ENCODE results near the gene SLC6A6. TPM values are rescaled to one million over a fixed set of nuclear protein-coding genes. Genes with fewer than 3 reads are reported as not detected.
A peak's percentile ranks its signal among the peaks of the same experiment; 100 is the strongest.

The SLC6A6 gene
- polyA plus RNA-seq, 1 of the 3 experiments (the other 2 are of a cell fraction), result 19.1 TPM

DNA sequence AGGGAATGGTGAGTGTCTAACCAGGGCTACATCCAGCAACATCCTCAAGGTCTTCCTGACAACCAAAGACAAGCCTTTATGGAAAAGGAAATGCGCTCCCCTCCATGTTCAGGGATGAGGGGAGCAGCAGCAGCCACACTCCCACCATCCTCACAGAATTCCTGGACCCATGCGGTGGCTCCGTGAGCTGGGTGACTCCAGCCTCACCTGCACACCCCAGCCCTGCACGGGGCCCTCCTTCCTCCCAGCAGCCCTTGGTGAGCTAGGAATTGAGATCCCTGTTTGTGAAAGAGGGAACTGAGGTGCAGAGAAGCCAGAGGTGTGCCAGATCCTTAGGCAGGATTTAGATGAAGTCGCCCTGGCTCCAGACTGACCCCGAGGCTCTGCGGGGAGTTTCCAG is 85.4 kb downstream of the SLC6A6 start:
- no peak for TF ChIP-seq FOXJ3 (CRISPR knock-in tag; IDR thresholded peaks at IDR 0.05)
- TF ChIP-seq FOXM1 (IDR thresholded peaks at IDR 0.05; ENCODE audit: low read depth), result no peak
- no peak for TF ChIP-seq ELF1 (IDR thresholded peaks at IDR 0.05)
- TF ChIP-seq, protein P1, sequence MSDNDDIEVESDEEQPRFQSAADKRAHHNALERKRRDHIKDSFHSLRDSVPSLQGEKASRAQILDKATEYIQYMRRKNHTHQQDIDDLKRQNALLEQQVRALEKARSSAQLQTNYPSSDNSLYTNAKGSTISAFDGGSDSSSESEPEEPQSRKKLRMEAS (IDR thresholded peaks at IDR 0.05; ENCODE audit: low read depth), result no peak
- TF ChIP-seq, protein P2, sequence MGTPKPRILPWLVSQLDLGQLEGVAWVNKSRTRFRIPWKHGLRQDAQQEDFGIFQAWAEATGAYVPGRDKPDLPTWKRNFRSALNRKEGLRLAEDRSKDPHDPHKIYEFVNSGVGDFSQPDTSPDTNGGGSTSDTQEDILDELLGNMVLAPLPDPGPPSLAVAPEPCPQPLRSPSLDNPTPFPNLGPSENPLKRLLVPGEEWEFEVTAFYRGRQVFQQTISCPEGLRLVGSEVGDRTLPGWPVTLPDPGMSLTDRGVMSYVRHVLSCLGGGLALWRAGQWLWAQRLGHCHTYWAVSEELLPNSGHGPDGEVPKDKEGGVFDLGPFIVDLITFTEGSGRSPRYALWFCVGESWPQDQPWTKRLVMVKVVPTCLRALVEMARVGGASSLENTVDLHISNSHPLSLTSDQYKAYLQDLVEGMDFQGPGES (IDR thresholded peaks at IDR 0.05; ENCODE audit: low read depth, low read length), result no peak
- TF ChIP-seq, protein P3, sequence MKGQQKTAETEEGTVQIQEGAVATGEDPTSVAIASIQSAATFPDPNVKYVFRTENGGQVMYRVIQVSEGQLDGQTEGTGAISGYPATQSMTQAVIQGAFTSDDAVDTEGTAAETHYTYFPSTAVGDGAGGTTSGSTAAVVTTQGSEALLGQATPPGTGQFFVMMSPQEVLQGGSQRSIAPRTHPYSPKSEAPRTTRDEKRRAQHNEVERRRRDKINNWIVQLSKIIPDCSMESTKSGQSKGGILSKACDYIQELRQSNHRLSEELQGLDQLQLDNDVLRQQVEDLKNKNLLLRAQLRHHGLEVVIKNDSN (IDR thresholded peaks at IDR 0.05; ENCODE audit: borderline replicate concordance, low read depth), result no peak
- TF ChIP-seq CHD2 (IDR thresholded peaks at IDR 0.05; ENCODE audit: low read length, partially characterized antibody), result no peak
- no peak for TF ChIP-seq POLR2AphosphoS5 (IDR thresholded peaks at IDR 0.05; ENCODE audit: low read depth, low read length)
- TF ChIP-seq SIN3A (IDR thresholded peaks at IDR 0.05; ENCODE audit: borderline replicate concordance, low read depth, low read length), result no peak
- H3K4me3 ChIP-seq (ENCODE audit: low read depth in 2 of 2, low read length in 1 of 2), result no peak overlapping the region
- WGBS (ENCODE audit: low lambda C conversion rate), result 93% methylated on average over 4 of the region's 7 CpGs
- DNase-seq, result no peak
- H3K9ac ChIP-seq, result no peak overlapping the region
- no peaks in the 10 kb centered on the region for H3K27me3 ChIP-seq (ENCODE audit: insufficient read depth)
- H2AFZ ChIP-seq (ENCODE audit: low read depth), result no peak overlapping the region
- H3K79me2 ChIP-seq (ENCODE audit: insufficient read depth), result no peaks in the 10 kb centered on the region
- no peaks in the 10 kb centered on the region for H3K9me3 ChIP-seq
- ChIA-PET POLR2A (no interaction called here), CTCF (interaction anchor here (1.3 to 3.7 kb wide), 3 partner anchors 20 to 226 kb away, joined by 3 to 16 read pairs (median 3); no protein-coding TSS in a partner anchor)
- H3K27ac ChIP-seq (ENCODE audit: low read depth in 2 of 2, low read length in 1 of 2), result no peak overlapping the region
- H3F3A ChIP-seq (replicated peaks; ENCODE audit: insufficient read depth), result no peaks in the 10 kb centered on the region
- no peaks in the 10 kb centered on the region; a peak in 1 of 4 replicates for H3K4me1 ChIP-seq (ENCODE audit: control insufficient read depth in 1 of 2, insufficient read depth in 2 of 2, low read depth in 1 of 2, low read length in 1 of 2)
- peaks cover 0 to 17% of the 10 kb centered on the region in 2 experiments for H3K36me3 ChIP-seq (replicated peaks in 1 of 2; ENCODE audit: control insufficient read depth in 1 of 2, insufficient read depth in 2 of 2, low read length in 1 of 2)
- H3K9me2 ChIP-seq, result no peaks in the 10 kb centered on the region
- 0 out of 2 replicates have a peak, but pooled peaks cover 4% of the 10 kb centered on the region for H4K20me1 ChIP-seq (ENCODE audit: insufficient read depth)
- H3K4me2 ChIP-seq, result no peak overlapping the region

DNA sequence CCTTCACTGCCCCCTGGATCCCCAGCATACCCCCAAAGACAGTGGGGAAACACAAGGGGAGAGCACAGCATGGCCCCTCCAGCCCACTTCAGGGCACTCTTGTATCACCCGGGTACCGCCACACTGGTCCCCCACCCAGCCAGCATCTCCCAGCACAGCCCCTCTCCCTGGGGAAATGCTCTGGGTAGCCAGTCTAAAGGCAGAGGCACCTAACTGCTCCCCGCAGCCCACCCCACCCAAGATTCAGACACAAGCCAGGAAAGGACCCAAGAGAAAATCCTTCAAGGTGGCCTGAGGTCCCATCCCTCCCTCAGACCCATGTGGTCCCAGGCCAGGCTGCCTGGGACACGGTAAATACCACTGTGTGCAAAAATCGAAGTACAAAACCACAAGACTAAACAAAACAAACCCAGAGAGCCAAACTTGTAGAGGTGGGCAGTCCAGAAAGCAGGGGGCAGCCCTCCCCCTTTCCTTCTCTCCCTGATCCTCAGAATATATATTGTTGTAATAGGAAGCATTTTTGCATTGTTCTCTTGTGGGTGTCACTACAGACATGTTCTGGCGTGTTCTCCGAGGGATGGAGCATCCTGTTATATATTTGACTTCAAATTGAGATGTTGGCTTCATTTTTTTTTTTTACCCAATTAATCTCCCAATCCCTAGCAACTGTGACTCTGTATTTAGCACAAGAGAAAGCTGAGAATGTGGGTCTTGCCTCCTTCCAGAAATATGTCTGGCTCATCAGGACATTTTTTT is 86.1 kb downstream of the SLC6A6 start:
- Histone ChIP-seq H3K27me3 (ENCODE audit: insufficient read depth) (no peaks in the 10 kb centered on the region), H3F3A (replicated peaks; ENCODE audit: insufficient read depth) (no peaks in the 10 kb centered on the region), H3K9ac (no peak overlapping the region), H3K4me2 (no peak overlapping the region), H3K4me1 (ENCODE audit: control insufficient read depth in 1 of 2, insufficient read depth in 2 of 2, low read depth in 1 of 2, low read length in 1 of 2) (no peaks in the 10 kb centered on the region; a peak in 1 of 4 replicates), H2AFZ (ENCODE audit: low read depth) (no peak overlapping the region), H3K9me2 (no peaks in the 10 kb centered on the region), H3K9me3 (no peaks in the 10 kb centered on the region), H3K36me3 (replicated peaks in 1 of 2; ENCODE audit: control insufficient read depth in 1 of 2, insufficient read depth in 2 of 2, low read length in 1 of 2) (peaks cover 0 to 12% of the 10 kb centered on the region in 2 experiments), H3K27ac (ENCODE audit: low read depth in 2 of 2, low read length in 1 of 2) (peak overlapping the region in 1 of 2 experiments; percentile 25; a peak in 1 of 4 replicates), H3K4me3 (ENCODE audit: low read depth in 2 of 2, low read length in 1 of 2) (no peak overlapping the region), H3K79me2 (ENCODE audit: insufficient read depth) (no peaks in the 10 kb centered on the region), H4K20me1 (ENCODE audit: insufficient read depth) (0 out of 2 replicates have a peak, but pooled peaks cover 4% of the 10 kb centered on the region)
- TF ChIP-seq SIN3A (IDR thresholded peaks at IDR 0.05; ENCODE audit: borderline replicate concordance, low read depth, low read length) (no peak), TEAD4 (IDR thresholded peaks at IDR 0.05; ENCODE audit: borderline replicate concordance, insufficient read depth) (no peak), MXI1 (IDR thresholded peaks at IDR 0.05; ENCODE audit: low read depth, low read length) (no peak), TCF12 (IDR thresholded peaks at IDR 0.05) (no peak)
- 88% methylated on average over 7 of the region's 7 CpGs for WGBS (ENCODE audit: low lambda C conversion rate)
- ChIA-PET CTCF (interaction anchor here (1.3 kb wide), 1 partner anchor 227 kb away, joined by 3 read pairs; no protein-coding TSS in a partner anchor), POLR2A (no interaction called here)
- no peak for DNase-seq

Measured in SK-N-SH (cell line).